Progenitor cell of endocrine pancreas (in vitro differentiated cells): Measurements from ENCODE around the gene C10orf105. TPM values are rescaled to one million over a fixed set of nuclear protein-coding genes. Genes with fewer than 3 reads are reported as not detected.

Experiments
- DNase-seq: peaks from one replicate; pipeline ENCODE4 v3.0.0; 2021; ENCODE audit warnings: low spot score; ENCODE audit not compliant: unreplicated experiment
- H3K27ac Mint-ChIP-seq: 2 replicates; pipeline ENCODE4 v1.8.0; 2021; ENCODE audit warnings: mild to moderate bottlenecking, moderate library complexity, mixed read lengths
- H3K27me3 Mint-ChIP-seq: 2 replicates; pipeline ENCODE4 v1.8.0; 2021; ENCODE audit warnings: mixed read lengths
- H3K36me3 Mint-ChIP-seq: 2 replicates; pipeline ENCODE4 v1.8.0; 2022; ENCODE audit warnings: mixed read lengths; ENCODE audit not compliant: insufficient read depth
- H3K4me1 Mint-ChIP-seq: 2 replicates; pipeline ENCODE4 v1.8.0; 2021; ENCODE audit warnings: low read depth, mixed read lengths
- H3K4me3 Mint-ChIP-seq: 2 replicates; pipeline ENCODE4 v1.8.0; 2021; ENCODE audit warnings: low read depth, mild to moderate bottlenecking, moderate library complexity, mixed read lengths
- H3K9me3 Mint-ChIP-seq: 2 replicates; pipeline ENCODE4 v1.8.0; 2021; ENCODE audit warnings: low read depth, mixed read lengths
- CTCF ChIP-seq: fragments of 200-600 bp; sonication (generic); IDR thresholded peaks from one replicate; pipeline ENCODE4 v1.5.0; 2021; ENCODE audit warnings: antibody characterized with exemption, mild to moderate bottlenecking; ENCODE audit not compliant: unreplicated experiment
- total RNA-seq: library from RNA; stranded (reverse); gene quantifications from 2 replicates; pipeline ENCODE4 v1.2.1, GENCODE V29; 2021

C10orf105 gene
- total RNA-seq, 1 donor from 2014 or later = not detected

GRCh38 chr10:71734797-71735196 is 15.2 kb upstream of the C10orf105 start:
- Mint-ChIP-seq H3K9me3 (no peaks in the 10 kb centered on the region), H3K4me3 (no peak overlapping the region), H3K4me1 (peaks cover 1% of the 10 kb centered on the region), H3K27ac (no peak overlapping the region), H3K27me3 (peaks cover 4% of the 10 kb centered on the region), H3K36me3 (no peaks in the 10 kb centered on the region)
- no peak for DNase-seq
- no peak for TF ChIP-seq CTCF

- H3K4me1 Mint-ChIP-seq = peaks cover 1% of the 10 kb centered on the region
Measured at GRCh38 chr10:71731791-71732190, 12.2 kb upstream of the C10orf105 start.

GRCh38 chr10:71729161-71729636 is 9.6 kb upstream of the C10orf105 start:
- Mint-ChIP-seq H3K9me3 (no peaks in the 10 kb centered on the region), H3K27ac (peak overlapping the region; percentile 31), H3K4me1 (peaks cover 4% of the 10 kb centered on the region), H3K4me3 (no peak overlapping the region), H3K36me3 (no peaks in the 10 kb centered on the region), H3K27me3 (peaks cover 4% of the 10 kb centered on the region)
- TF ChIP-seq CTCF = no peak
- no peak for DNase-seq

More at GRCh38 chr10:71731791-71732190, 12.2 kb upstream of the C10orf105 start:
- TF ChIP-seq CTCF = no peak
- H3K27me3 Mint-ChIP-seq = peaks cover 4% of the 10 kb centered on the region
- no peak overlapping the region for H3K27ac Mint-ChIP-seq
- H3K36me3 Mint-ChIP-seq = no peaks in the 10 kb centered on the region
- DNase-seq = no peak
- H3K4me3 Mint-ChIP-seq = no peak overlapping the region
- H3K9me3 Mint-ChIP-seq = no peaks in the 10 kb centered on the region

- H3K36me3 Mint-ChIP-seq = no peaks in the 10 kb centered on the region
- H3K27ac Mint-ChIP-seq = no peak overlapping the region
- no peak for DNase-seq
- H3K9me3 Mint-ChIP-seq = no peaks in the 10 kb centered on the region
- H3K4me3 Mint-ChIP-seq = no peak overlapping the region
- peaks cover 4% of the 10 kb centered on the region for H3K4me1 Mint-ChIP-seq
- no peak for TF ChIP-seq CTCF
- H3K27me3 Mint-ChIP-seq = peaks cover 3% of the 10 kb centered on the region
Measured at GRCh38 chr10:71727738-71728737, 8.5 kb upstream of the C10orf105 start.

- no peak overlapping the region for H3K27ac Mint-ChIP-seq
- H3K36me3 Mint-ChIP-seq = no peaks in the 10 kb centered on the region
- H3K4me3 Mint-ChIP-seq = no peak overlapping the region
- DNase-seq = no peak
- no peaks in the 10 kb centered on the region for H3K9me3 Mint-ChIP-seq
- no peaks in the 10 kb centered on the region for H3K27me3 Mint-ChIP-seq
- peaks cover 3% of the 10 kb centered on the region for H3K4me1 Mint-ChIP-seq
- TF ChIP-seq CTCF = no peak
Measured at GRCh38 chr10:71727105-71727737, 7.6 kb upstream of the C10orf105 start.
